HG02943 (cell line): ENCODE data around the gene ZCCHC24.

ENCODE experiments used
- ATAC-seq: cut with Tn5 transposase; IDR thresholded peaks from one replicate; pipeline ENCODE4 v1.9.1; 2021; ENCODE audit warnings: mild to moderate bottlenecking, low read depth, moderate library complexity; ENCODE audit not compliant: unreplicated experiment

ZCCHC24 gene

DNA sequence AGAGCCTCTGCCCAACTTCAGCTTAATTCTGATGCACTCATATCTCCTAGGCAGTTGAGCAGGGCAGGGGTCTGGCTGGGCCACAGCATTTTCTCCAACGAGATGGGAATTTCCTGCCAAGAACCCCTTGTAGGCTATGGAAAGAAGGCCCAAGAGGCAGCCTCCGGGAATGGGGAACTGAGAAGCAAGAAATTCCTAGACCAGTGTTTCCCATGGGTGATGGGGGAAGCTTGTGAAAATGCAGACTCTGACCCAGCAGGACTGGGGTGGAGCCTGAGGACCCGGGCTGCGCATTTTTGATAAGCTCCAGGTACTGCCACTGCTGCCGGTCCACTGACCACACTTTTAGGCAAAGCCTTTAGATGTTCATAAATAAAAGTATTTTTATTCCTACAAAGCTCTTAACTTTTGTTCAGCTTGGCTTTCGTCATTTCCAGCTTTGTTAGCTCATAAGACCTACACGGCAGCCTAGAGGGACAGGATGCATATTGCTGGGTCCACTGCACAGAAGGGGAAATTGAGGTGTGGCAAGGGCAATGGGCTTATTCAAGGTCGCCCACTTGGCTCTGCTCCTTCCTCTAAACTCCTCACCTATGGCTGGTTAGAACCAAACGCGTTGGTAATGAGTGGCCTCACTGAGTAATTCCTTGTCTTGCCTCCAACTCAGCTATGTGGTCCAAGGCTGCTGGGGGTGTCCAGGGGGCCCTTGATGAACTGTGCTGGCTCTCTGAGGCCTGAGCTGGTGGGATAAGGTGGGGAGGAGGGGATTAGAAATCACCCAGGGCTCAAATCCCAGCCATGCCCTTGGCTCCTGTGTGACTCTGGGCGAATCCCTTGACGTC, 29.5 kb downstream of the ZCCHC24 start:
- no peak for ATAC-seq

DNA sequence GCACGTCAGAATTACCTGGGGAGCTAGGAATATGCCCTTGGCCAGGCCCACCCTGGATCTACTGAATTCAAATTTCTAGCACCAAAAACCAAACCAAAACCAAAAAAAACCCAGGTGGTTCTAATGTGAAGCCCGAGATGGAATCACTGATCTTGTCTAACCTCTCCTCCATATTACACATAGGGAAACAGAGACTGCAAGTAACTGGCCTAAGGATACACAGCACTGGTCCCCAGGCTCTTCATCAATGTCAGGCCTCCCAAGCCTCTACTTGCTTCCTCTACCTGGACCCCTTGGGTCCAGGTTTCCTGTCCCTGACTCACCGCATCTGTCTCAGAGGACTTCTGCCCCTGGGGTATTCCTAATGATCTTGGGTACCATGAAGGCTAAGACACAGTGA, 30.7 kb downstream of the ZCCHC24 start:
- no peak for ATAC-seq

DNA sequence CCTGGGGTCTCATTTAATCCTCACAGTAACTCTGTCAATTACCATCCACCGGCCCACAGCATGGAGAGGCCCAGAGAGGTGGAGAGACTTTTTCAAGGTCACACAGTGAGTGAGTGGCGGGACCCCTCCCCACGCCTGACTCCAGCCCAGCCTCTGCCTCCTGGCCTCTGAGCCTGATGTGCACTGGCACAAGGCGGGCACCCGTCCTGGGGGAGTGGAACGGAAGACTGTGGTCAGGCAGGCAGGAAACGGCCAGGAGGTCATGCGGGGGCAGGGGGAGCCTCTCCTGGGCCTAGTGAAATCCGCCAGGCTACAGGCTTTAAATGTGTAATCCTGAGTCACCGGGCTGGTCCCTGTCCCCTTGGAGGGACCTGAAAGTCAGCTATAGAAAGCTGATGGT, 32.2 kb downstream of the ZCCHC24 start:
- ATAC-seq, result no peak

DNA sequence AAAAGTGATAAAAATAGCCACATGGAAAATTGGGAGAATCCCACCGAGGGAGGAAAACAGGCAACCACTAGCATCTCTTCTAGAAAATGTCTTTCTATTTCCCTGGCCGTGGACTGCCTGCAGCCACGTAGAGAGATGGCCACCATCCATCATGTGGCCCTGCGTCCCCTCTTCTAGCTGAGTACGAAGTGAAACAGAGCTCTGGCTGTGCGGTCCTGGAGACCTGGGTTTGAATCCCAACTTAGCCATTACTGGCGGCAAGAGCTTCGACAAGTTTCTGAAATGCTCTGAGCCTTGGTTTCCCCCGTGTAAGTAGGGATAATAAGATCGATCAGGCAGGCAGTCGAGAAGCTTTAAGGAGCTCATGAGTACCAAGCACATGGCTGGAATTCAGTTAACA, 32.9 kb downstream of the ZCCHC24 start:
- no peak for ATAC-seq

DNA sequence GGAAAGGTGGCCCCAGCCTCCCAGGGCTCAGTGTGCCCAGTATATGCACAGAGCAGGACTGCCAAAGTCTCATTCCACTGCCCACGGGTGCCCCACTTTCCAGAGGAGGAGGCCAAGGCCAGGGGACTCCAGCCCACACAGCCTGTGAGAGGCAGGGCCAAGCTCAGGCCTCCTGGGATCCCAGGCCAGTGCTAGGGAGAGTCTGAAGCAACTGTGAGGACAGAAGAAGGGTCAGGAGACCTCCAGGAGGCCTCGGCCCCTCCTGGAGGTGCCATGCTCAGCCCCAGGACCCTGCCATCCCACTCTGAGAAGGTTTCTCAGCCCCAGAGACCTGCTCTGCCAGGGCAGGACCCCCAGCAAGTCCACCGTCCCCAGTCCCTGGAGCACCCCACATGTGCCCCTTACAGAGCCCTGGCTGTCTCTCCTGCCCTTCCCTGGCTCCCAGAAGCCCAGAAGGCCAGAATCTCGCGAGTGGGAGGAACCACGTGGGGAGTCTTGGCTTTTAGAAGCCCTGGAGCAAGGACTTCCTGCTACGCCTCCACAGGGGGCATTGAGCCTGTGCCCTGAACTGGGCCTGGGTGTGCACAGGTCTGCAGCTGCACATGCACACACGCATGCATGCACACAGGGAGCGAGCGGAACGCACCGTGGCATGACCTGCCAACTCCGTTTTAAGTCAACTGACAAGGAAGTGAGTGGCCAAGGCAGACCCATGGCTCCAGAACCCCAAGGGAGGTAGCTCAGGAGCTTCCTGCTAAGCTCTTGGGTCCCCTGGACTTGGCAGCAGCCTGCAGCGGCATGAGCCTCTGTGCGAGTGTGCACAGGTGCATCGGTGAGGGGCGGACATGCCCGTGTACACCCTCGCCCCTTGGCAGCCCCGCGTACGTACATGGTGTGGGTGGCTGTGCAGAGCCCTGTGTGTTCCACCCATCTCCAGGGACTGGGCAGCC, 33.6 kb downstream of the ZCCHC24 start:
- ATAC-seq, result no peak

DNA sequence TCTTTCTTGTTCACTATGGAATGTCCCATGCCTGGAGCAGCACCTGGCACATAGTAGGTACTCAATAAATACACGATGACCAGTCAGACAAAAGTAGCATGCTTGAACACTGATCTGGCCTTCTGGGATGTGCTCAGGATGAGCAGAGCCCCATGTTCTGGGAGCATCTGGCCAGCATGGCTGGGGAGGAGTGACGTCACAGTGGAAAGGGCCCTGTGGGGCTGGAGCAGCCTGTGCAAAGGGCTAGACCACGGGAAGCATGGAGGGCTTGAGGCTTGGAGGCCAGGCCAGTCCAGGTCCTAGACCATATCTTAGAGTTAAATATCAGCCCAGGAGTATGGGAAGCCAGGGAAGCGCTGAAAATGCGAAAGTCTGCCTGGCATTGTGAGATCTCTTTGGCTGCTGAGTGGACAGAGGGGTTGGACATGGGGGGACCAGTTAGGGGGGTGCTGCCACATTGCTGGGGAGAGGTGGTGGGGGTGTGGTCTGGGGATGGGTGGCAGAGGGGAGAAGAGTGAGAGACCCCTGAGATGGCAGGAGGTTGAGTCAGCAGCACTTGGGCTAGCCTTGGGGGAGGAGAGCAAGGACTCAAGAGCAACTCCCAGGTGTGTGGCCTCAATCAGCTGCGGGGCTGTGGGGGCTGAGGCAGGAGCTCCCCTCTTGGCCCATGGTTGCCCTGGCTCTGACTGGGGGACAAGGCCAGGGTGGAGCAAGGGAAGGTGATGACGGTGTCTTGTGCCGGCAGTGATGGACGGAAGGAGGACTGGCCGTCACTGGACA, 34.9 kb downstream of the ZCCHC24 start:
- ATAC-seq, result no peak

DNA sequence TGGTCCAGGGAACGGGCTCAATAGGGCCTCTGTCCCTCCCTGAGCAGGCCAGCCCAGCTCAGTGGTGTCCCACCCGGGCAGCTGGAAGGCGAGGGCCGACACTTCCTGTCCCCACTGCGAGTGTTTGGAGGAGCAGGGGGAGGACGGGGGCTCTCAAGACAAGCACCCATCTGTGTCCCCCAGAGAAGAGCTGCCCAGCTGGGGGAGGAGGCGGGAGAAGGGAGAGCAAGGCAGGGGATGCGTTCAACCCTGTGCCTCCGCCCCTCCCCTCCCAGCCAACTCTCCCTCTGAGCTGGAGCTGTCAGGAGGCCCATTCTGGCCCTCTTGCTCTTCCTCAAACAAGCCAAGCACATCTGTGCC, 35.7 kb downstream of the ZCCHC24 start:
- ATAC-seq, result no peak

DNA sequence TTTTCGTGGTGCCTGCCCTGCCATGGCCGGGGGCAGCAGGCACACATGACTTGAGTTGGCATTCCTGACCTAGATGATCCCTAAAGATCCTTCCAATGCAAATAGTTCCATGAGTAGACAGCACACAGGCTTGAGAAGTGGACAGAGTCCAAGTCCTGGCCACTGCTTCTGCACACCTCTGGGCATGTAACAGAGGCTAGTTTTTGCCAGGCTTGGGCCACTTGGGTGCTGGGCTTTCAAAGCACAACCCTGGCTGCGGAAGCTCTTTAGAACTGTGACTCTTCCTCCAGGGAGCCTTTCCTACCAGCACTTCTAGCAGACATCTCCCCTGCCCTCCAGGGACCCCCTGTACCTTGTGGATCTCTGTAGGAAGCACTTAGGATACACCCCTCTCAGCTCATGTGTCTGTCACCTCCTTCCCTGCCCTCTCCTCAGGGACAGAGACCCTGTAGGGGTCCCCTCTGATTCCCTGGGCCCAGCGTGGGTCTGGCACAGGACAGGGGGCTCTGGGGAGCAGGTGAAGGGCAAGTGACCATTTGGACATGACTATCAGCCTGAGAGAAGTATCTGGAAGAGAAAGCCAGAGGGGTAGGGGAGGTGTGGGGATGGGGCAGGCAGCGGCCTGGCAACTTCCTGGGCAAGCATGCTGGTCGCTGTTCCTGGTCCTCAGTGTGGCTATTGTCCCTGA, 36.2 kb downstream of the ZCCHC24 start:
- no peak for ATAC-seq

DNA sequence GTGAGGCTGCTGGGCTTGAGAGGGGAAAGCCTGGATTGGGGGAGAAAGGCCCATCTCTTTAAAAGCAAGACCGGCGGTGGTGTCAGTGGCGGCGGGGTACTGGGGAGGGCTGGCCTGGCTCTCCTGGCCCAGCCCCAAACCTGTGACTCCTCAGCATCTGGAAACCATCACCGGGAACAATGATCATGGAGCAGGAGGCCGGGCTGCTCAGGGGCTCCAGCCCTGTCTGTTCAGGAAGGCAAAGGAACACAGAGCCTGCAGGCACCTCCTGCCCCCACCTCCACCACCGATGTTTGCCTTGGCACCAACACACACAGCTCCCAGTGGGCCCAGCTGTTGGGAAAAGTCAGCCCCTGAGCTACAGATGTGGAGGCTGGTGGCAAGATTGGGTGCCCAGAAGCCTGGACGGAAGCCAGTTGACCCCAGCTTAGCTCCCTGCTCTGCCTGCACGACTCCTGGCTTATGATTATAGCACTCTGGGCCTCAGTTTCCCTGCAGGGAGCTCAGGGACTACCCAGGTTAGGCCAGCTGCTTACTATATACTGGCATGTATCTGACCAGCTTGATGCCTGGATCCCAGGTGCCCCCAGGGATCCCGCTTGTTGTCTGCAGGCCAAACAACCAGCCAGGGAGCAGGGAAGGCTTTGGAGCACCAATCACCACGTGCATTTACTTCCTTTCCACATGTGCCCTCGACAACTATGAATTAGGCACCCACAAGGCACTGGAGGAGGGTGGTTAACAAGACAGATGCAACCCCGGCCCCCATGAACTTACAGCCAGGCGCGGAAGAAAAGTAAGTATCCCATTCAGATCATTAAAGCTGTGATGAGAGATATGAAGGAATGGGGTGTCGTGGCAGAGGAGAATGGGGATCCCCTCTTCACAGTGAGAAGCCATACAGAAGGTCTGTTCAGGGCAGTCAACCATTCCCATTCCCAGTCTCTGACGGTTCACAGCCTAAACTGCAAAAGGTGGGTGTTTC, 37.3 kb downstream of the ZCCHC24 start:
- ATAC-seq, result no peak

DNA sequence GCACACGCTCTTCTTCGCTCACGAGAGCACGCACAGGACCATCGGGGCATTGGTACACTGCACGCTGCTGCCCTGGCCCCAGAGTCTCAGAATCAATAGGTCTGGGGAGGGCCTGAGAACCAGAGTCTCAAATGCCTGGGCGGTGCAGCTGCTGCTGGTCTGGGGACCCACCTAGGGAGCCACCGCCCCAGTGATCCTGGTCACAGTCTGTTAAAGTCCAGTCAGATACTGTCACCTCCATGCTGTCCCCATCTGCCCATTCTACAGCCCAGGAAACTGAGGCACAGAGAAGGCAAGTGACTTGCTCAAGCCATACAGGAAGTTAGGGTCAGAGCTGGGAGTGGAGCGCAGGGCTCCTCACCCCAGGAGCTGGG, 38.0 kb downstream of the ZCCHC24 start:
- no peak for ATAC-seq

DNA sequence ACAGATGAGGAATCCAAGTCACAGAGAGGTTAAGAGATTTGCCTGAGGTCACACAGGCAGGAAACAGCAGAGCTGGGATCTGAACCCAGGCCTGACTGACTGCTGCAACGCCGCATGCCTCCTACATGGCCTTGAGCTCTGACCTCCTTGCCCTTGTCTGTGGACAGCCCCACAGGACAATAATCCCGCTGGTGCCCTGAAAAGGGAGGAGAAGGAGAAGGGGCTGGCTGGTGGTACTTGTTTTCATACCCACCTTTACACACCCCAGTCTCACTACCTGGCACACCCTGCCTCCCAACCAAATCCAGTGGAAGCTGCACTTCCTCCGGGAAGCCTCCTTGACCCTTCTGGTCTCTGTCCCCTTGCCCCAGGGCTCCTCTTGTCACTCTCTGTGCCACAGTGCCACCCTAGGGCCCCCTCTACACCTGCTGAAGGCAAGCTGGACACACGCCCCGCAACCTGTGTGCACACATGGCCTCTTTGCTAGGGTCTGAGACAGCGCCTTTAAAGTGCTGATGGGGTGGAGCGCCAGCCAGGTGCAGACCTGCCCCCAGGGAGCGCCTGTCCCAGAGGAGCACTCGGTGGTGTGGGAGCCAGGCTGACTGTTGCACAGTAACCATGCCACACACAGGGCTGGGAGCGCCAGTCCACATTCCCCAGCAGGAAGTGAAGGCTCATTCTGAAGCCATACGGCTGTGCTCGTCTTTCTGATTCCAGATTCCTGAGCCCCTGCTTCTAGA, 38.6 kb downstream of the ZCCHC24 start:
- no peak for ATAC-seq

DNA sequence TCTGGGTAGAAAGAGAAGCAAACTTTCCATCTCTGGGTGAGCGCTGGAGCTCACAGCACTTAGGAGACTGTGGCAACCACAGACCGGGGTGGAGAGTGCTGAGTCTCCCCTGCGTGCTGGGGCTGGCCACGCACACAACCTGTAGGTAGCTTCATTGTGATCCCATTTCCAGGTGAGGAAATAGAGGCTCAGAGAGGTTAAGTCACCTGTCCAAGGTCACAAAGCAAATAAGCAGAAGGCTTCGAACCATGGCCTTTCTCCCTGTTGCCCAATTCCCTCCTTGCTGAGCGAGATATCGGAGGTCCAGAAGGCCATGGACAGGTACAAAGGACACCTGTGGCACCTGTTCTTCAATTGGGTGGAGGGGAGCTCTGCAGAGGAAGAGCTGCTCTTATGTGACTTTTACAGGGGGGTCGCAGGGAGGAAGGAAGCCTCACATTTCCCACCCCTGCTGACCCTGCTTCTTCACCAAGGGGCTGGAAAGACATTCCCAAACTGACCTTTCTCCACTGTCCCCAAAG, 39.4 kb downstream of the ZCCHC24 start:
- no peak for ATAC-seq

DNA sequence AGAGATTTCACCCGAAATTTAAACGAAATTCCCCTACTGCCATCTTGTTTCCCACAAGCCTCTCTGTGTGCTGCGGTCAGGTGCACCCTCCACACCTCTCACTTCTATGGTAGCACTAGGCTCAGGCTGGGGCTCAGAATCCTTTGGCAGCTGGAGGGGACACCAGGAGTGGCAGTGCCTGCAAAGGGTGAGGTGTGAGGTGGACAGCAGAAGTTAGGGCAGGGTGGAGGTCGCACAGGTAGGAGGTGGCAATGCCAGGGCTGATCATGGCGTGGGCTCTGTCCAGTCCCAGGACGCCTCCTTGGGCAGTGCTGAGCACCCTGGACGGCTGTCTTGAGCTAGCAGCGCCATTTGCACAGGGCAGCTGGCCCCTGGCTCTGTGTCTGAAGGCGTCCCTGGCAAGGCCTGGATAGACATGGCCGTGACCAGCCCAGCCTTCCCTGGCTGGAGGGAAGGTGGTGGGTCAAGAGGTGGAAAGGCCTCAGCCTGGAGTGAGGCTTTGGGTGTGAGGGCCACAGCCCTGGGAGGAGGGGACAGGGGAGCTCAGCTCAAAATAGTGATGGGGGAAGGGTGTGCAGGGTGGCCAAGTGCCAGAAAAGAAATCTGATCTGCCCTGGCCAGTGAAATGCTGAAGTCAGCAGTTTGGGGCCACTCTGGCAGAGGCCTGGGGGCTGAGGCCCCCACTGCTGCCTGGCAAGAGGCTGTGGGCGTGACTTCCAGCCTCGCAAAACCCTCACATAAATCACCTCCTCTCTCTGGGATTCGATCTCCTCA, 40.0 kb downstream of the ZCCHC24 start:
- no peak for ATAC-seq

DNA sequence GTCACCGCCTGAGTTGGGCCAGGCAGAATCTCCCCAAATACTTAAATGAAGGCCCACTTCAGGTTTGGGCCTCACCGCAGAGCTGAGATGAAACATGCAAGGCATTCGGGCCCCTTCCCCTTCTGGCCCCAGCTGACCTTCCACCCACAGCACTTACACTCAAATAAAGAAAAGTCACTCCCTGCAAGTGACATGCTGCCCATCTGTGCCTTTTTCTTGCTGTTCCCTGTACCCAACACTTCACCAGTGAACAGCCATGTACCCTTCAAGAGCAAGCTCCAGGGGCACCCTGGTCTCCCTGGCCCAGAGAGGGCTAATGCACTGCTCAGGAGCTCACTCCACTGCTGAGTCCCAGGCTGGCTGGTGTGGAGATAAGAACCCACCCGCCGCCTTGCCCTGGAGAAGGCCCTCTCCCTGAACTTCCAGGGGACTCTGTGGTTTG, 40.7 kb downstream of the ZCCHC24 start:
- ATAC-seq, result no peak

DNA sequence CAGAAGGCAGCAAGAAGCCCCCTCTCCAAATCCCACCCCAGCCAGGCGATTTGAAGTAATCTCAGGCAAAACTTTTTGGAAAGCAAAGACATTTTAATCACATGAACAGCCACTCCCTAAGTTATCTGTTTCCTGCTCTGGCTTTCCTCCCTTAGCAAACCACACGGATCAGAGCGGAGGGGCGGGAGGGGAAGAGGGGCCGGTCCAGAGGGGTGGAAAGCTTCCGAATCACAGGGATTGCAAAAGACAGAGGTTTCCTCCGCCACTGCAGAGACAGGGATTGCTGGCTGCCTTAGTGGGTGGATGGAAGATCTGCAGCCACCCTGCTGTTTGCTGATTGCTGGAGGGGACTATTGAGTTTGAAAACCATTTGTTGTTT, 41.2 kb downstream of the ZCCHC24 start:
- ATAC-seq, result no peak

DNA sequence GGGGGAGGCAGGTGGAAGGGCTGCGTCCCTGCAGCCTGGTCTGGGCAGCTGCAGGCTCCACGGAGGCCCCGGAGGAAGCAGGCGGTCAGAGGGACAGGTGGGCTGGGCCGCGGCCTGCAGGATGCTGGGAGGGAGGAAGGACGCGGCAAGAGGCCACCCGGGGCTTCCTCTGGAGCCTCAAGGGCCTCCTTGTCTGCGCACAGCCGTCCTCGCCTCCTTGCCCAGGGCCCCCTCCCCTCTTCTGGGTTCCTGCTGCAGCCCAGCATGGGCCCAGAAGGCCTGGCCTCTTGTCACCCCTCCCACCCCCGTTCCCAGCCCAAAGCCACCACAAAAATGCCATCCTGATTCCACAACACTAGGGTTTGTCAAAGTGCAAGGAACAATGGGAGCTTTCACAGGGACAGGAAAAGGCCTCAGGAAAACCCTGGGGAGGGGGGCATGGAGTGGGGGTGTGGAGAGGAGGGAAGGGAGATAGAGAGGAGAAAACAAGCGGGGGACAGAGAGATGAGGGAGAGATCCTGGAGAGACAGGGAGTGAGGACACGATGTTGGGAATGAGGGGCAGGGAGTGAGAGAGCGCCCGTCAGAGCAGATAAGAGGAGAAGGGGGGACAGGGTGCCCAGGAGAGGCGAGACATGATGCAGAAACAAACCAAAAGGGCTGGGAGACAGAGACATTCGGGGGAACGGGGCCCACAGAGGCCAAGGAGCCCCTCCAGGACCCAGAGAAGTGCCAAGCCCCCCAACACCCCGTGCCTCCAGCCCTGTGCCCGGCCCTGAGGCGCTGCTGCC, 41.8 kb downstream of the ZCCHC24 start:
- ATAC-seq, result no peak

DNA sequence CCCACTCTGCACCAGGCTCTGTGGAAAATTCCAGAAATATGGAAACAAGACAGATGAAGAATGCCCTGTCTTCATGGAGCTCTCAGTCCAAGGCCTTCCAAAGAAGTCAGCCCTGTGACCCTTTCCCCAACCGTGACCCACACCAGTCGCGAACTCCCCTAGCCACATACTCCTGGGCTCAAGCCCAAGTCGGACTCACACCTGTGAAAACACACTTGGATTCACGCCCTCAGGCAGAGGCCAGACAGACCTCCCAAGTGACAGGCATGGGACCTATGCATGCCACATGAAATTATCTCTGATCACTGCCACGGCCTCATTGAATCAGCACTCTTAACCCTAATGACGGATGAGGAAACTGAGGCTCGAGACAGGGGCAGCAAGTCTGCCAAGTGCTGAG, 42.5 kb downstream of the ZCCHC24 start:
- ATAC-seq, result no peak
